PFSK-1 (cell line): Measurements from ENCODE around the gene KRTAP6-3.

Experiments
- FOXP2 ChIP-seq: optimal IDR thresholded peaks from 2 replicates; pipeline ENCODE3; 2011; ENCODE audit warnings: borderline replicate concordance, control low read depth, inconsistent platforms; ENCODE audit not compliant: insufficient read depth; ENCODE audit errors: extremely low read length, extremely low read depth
- POLR2AphosphoS5 ChIP-seq: IDR thresholded peaks from 2 replicates; pipeline ENCODE4 v1.6.1; 2012; ENCODE audit warnings: low read depth, mild to moderate bottlenecking, control low read depth, low read length, moderate library complexity
- SIN3A ChIP-seq: IDR thresholded peaks from 2 replicates; pipeline ENCODE4 v1.6.1; 2012; ENCODE audit warnings: mild to moderate bottlenecking, low read length, moderate library complexity, borderline replicate concordance; ENCODE audit not compliant: insufficient read depth
- TAF1 ChIP-seq: IDR thresholded peaks from 2 replicates; pipeline ENCODE4 v1.6.1; 2012; ENCODE audit warnings: low read length, control low read depth, borderline replicate concordance; ENCODE audit not compliant: insufficient read depth
- TF ChIP-seq, protein P1 (sequence below), 2 experiments: IDR thresholded peaks; 2 replicates each; pipeline versions ENCODE4 v1.6.1 to v1.8.0; 2011 to 2012; ENCODE audit warnings: low read depth in 2 of 2, low read length in 2 of 2, control low read depth in 1 of 2, inconsistent platforms in 1 of 2, mild to moderate bottlenecking in 1 of 2, moderate library complexity in 1 of 2; ENCODE audit not compliant: insufficient read depth in 1 of 2

DNA sequence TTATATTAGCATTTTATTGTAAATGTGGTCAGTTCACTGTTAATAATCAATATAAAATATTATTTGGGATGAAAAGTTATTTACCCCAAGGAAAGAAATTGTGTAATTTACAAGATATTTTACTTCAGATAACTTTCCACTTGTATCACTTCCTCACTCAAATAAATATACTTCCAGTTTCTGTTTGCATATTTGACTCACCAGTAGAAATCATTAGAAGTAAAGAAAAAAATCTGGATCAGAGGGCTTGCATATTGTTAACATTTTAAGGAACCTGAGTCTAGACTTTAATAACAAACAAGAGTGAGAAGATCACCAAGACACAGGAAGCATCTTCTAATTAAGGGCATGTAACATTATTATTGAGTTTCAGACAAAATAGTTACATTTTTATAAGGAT is 27.8 kb downstream of the KRTAP6-3 start:
- TF ChIP-seq TAF1 (no peak), POLR2AphosphoS5 (no peak), SIN3A (no peak), FOXP2 (no peak)
- TF ChIP-seq, protein P1, sequence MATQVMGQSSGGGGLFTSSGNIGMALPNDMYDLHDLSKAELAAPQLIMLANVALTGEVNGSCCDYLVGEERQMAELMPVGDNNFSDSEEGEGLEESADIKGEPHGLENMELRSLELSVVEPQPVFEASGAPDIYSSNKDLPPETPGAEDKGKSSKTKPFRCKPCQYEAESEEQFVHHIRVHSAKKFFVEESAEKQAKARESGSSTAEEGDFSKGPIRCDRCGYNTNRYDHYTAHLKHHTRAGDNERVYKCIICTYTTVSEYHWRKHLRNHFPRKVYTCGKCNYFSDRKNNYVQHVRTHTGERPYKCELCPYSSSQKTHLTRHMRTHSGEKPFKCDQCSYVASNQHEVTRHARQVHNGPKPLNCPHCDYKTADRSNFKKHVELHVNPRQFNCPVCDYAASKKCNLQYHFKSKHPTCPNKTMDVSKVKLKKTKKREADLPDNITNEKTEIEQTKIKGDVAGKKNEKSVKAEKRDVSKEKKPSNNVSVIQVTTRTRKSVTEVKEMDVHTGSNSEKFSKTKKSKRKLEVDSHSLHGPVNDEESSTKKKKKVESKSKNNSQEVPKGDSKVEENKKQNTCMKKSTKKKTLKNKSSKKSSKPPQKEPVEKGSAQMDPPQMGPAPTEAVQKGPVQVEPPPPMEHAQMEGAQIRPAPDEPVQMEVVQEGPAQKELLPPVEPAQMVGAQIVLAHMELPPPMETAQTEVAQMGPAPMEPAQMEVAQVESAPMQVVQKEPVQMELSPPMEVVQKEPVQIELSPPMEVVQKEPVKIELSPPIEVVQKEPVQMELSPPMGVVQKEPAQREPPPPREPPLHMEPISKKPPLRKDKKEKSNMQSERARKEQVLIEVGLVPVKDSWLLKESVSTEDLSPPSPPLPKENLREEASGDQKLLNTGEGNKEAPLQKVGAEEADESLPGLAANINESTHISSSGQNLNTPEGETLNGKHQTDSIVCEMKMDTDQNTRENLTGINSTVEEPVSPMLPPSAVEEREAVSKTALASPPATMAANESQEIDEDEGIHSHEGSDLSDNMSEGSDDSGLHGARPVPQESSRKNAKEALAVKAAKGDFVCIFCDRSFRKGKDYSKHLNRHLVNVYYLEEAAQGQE (IDR thresholded peaks at IDR 0.05; ENCODE audit: insufficient read depth in 1 of 2, low read depth in 2 of 2, low read length in 2 of 2): no peak
